Activated CD8-positive, alpha-beta memory T cell treated with anti-CD3 and anti-CD28 coated beads for 1 hour (primary cell): ENCODE data around the gene ZNF816.
"Not testable (repeated sequence)": the region's sequence is repeated elsewhere in the genome, so short reads cannot be mapped to it uniquely, and the experiment has no call there.

Source experiments
- DNase-seq, 2 donors: peaks; one replicate each; pipeline ENCODE4 v3.0.0-alpha.2; 2020; ENCODE audit warnings: low read depth in 1 of 2; ENCODE audit errors: extremely low read depth in 1 of 2

The ZNF816 gene

DNA sequence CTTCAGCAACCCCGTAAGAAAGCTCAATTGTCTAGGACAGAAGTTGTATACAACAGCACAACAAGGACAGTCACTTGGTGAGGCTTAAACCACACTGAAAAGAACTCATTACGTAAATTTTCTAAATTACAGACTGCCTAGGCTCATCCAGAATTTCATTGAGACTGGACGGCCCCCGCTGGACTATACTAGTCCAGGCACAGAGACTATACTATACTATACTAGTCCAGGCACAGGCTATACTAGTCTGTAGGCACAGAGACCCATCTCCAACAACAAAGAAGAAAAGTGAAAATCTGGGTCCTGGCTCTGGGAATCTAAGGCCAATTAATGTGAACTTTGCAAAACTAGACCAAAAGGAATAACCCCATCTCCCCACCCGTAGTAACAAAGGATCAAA lies 700 bp downstream of the ZNF816 start:
- no peak for DNase-seq

DNA sequence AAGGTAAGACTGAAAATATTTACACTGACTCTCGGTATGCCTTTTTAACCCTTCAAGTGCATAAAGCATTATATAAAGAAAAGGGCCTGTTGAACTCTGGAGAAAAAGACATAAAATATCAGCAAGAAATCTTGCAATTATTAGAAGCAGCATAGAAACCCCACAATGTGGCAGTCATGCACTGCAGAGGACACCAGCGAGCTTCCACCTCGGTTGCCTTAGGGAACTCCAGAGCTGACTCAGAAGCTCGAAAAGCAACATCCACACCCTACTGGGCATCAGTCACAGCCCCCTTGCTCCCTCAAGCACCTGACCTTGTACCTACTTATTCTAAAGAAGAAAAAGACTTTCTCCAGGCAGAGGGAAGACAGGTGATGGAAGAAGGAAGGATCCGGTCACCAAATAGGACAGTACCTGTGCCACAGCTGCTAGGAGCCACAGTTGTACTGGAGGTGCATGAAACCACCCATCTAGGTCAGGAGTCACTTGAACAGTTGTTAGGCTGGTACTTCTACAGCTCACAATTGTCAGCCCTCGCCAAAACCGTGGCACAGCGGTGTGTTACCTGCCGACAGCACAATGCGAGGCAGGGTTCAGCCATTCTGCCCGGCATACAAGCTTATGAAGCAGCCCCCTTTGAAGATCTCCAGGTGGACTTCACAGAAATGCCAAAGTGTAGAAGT lies 2.9 kb downstream of the ZNF816 start:
- DNase-seq, result no peak

DNA sequence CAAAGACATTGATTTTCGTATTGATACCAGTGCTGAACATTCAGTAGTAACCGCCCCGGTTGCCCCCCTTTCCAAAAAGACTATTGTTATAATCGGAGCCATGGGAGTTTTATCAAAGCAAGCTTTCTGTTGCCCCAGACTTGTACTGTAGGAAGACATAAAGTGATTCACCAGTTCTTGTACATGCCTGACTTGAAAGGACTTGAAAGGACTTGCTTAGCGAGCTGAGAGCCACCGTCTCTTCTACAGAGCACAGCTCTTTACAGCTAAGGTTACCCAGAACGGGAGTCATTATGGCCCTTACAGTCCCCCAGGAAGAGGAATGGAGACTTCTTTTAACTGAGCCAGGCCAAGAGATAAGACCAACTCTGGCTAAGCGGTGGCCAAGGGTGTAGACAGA lies 5.1 kb downstream of the ZNF816 start:
- DNase-seq, result no peak

DNA sequence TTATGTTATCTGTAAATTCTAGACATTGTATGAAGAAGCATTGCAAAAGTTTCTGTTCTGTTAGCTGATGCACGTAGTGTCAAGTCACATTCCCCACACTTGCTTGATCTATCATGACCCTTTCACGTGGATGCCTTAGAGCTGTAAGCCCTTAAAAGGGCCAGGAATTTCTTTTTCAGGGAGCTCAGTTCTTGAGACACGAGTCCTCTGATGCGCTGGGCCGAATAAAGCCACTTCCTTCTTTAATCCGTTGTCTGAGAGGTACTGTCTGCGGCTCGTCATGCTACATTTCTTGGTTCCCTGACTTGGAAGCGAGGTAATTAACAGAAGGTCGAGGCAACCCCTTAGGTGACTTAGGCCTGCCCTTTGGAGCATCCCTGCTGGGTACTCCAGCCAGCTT lies 5.8 kb downstream of the ZNF816 start:
- no peak for DNase-seq

DNA sequence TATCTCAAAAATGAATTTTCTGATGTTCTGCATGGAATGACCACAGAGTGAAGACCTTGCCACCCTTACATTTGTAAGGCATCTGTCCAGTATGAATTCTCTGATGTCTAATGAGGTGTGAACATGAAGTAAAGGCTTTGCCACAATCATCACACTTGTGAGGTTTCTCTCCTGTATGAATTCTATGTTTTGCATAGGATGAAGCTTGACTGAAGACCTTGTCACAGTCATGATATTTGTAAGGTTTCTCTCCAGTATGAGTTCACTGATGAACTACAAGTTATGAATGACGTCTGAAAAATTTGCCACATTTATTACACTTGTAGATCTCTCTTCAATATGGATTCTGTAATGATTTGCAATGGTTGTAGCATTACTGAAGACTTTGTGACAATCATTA lies 13.3 kb downstream of the ZNF816 start:
- DNase-seq, result no peak

DNA sequence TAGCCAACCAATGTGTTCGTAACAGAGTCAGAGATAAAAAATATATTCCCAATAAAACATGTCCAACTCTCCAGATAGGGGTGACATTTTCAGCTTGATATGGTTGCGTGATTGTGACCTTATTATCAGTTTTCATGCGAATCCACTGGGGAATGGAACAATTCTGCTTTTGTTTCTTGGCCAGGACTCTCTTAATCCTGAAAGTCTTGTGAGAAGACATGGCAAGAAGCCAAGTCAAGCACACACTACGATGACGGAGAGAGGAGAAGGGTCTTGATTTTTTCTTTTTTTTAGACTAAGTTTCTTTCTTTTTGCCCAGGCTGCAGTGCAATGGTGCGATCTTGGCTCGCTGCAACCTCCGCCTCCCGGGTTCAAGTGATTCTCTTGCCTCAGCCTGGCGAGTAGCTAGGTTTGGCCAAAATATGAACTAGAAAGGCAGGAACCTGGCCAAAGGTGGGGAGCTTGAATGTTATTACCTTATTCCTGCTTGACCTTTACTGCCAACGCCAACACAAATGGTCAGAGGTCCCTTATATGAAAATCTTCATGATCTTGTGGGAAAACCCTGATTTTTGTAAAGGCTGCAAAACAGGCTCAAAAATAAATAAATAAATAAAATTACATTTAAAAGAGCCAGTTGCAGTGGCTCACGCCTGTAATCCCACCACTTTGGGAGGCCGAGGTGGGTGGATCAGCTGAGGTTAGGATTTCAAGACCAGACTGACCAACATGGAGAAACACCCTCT lies 14.5 kb downstream of the ZNF816 start:
- DNase-seq, result no peak

DNA sequence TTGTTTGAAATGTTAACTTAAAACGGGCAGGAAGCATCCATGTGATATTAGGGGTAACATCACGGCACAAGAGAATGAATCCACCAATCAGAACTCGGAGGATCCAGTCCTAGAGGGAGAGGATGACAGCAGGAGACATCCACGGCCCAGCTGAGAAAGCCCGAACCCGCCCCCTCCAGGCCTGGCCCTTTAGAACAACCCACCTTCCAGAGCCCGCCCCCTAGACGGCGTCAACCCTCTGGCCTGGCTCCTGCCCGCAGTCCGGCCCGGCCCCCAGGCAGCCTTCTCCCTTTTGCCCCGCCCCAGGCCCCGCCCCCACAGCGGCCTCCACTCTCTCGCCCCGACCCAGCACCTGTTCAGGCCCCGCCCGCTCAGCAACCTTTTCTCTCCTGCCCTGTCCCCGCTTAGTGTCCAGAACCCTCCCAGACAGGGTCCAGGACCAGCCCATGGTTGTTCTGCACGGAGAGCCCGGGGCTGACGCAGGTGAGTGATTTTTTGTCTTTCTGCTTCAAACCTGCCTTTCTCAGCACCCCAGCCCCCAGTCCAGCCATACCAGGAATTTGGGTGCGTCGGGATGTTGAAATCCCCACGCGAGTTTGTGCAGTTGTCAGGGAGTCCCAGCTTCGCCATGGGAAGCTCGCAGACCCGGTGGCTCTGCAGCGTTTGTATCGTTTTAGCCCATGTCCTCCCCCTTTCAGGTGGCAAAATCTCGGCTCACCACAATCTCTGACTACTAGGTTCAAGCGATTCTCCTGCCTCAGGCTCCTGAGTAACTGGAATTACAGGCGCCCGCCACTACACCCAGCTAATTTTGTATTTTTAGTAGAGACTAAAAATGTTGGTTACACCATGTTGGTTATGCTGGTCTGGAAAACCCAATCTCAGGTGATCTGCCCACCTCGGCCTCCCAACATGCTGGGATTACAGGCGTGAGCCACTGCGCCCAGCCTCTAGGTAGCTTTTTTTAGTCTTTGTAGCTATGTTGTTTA lies 16.1 kb downstream of the ZNF816 start:
- no peak for DNase-seq

DNA sequence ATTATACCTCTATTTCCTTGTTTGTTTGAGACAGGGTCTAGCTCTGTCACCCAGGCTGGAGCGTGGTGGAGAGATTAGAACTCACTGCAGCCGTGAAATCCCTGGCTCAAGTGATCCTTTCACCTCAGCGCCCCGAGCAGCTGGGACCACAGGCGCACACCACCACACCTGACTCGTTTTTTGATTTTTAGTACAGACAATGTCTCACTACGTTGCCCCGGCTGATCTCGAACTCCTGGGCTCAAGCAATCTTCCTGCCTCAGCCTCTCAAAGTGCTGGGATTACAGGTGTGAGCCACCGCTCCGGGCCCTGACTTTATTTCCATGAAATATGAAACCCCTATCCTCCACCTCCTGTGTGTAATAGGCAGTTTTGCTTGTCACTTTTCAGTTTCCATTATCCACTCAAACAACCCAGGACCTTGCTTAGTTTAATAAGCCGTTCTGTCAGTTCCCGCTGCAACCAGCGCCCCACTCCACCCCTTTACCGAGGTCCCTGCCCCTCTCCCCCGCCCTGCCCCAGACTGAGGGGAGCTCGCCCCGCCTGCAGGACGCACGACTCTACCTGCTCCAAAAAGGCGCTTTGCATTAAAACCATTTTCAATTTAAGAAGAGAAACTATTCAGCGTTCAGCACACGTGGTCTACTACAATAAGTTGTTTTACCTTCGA lies 16.9 kb downstream of the ZNF816 start:
- DNase-seq, result no peak

DNA sequence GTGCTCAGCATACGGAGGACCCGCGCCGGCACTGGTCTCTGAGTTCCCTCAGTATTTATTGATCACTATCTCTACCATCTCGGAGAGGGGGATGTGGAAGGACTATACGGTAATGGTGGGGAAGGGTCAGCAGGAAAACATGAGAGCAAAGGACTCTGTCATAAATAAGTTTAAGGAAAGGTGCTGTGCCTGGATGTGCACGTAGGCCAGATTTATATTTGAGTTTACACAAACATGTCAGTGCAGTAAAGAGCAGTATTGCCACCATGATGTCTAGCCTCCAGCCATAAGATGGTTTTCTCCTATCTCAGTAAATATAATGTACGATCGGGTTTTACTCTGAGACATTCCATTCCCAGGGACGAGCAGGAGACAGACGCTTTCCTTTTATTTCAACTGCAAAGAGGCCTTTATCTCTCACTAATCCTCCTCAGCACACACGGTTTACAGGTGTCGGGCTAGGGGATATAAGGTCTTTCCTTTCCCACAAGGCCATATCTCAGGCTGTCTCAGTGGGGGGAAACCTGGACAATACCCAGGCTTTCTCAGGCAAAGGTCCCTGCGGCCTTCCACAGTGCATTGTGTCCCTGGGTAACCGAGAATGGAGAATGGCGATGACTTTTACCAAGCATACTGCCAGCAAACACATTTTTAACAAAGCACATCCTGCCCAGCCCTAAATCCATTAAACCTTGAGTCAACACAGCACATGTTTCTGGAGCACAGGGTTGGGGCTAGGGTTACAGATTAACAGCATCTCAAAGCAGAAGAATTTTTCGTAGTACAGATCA lies 17.8 kb downstream of the ZNF816 start:
- DNase-seq, result not testable (repeated sequence)

DNA sequence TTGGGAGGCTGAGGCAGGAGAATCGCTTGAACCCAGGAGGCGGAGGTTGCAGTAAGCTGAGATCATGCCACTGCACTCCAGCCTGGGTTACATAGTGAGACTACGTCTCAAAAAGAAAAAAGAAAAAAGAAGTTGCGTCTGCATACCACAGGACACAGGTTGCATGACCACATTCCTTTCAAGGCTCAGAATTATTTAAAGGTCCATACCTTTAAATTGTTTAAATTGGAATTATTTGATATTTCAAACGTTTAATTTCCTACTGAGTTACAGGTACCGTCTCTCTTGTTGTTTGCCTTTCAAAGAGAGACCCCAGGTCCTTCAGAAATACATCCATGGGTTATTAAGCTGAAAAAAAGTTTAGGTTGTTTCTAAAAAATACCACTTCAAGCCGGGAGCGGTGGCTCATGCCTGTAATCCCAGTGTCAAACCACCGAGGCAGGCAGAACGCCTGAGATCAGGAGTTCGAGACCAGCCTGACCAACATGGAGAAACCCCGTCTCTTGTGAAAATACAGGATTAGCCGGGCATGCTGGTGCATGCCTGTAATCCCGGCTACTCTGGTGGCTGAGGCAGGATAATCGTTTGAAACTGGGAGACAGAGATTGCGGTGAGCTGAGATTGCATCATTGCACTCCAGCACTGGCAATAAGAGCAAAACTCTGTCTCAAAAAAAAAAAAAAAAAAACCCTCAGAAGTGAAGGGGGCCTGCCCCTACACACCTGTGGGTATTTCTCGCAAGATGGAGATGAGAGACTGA lies 18.6 kb downstream of the ZNF816 start:
- no peak for DNase-seq

DNA sequence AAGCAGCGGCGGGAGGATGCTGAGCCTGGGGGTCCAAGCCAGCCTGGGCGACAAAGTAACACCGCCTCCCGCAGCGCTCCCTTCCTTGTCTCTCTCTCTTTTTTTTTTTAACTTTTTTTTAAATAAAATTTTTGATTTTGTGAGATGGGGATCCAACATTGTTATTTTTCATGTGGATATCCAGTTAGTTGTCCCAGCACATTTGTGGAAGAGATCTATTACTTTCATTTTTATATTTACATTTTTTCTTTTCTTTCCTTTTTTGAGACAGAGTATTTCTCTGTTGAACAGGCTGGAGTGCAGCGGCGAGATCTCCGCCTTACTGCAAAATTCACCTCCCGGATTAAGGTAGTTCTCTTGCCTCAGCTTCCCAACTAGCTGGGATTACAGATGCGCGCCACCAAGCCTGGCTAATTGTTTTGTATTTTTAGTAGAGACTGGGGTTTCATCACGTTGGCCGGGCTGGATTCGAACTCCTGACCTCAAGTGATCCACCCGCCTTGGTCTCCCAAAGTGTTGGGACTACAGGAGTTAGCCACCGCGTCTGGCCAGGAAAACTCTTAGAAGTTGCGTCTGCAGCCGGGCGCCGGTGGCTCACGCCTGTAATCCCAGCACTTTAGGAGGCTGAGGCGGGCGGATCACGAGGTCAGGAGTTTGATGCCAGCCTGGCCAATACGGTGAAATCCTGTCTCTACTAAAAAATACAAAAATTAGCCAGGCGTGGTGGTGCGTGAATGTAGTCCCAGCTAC lies 19.4 kb downstream of the ZNF816 start:
- no peak for DNase-seq

DNA sequence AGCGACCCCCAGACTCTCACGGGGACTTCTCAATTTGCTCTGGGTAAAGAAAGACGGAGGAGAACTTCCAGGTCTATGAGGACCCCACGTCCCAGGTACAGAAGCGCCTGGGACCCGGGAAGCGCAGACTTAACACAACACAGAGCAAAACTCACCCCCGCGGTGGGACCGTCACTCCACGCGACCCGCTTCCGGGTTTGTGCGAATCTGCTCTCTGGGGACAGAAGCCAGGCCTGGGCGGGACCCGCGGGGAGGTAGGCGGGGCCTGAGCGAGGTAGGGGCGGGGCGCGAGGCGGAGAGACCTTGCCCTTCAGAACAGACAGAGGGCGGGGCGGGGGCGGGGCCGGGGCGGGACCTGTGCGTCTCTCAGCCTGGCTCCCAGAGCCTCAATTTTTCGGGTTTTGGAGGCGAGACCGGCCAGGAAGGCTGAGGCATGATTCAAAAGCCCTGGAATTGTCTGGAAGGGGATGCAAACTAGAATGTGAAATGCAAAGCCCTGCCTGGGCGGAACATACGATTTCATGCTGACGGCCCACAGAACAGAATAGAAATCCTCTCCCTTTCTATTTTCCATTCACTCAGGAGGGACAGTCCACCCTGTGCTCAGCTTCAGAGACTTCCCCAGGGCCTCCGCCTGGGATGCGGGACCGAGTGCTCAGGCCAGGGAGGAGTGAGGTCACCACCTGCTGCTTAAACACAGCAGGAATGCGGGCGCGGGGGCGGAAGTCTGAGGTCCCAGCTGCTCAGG lies 20.1 kb downstream of the ZNF816 start:
- DNase-seq, result peak; percentile 86 to 92

DNA sequence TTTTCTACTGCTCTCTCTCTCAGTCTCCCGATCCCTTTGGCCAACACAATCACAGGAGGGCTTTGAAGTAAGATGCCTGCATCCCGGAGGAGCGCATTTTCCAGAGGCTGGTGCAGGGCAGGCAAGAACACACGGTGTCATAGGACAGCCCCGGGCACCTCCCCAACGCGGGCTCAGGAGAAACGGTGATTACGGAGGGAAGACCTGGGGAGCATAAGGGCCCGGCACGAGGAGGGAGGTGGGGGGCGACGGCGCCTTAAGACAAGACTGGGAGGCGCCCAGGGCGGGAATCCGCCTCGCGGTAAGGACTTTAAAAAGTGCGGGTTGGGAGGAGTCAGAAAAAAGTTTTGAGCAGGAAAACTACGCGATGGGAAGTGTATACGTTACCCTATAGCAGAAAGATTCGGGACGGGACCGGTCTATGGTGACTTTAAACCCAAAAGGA lies 20.7 kb downstream of the ZNF816 start:
- DNase-seq, result no peak

DNA sequence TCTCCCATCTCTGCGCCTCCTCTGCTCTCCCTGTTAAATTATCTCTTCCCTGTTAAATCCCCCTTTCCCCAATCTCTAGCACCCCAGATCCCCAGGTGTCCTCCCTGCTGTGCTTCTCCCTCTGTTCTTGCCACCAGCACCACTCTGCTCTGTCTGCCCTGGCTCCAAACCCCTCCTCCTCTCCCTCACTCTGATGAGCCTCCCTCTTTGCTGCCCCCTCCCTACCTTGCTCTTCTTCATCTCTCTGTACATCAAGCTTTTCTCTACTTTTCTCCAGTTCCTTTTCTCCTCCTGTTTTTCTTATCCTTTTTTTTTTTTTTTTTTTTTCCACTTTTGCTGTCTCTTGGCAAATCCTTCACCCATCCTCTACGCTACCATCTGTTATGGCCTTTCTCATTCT lies 21.2 kb downstream of the ZNF816 start:
- DNase-seq, result not testable (repeated sequence)

DNA sequence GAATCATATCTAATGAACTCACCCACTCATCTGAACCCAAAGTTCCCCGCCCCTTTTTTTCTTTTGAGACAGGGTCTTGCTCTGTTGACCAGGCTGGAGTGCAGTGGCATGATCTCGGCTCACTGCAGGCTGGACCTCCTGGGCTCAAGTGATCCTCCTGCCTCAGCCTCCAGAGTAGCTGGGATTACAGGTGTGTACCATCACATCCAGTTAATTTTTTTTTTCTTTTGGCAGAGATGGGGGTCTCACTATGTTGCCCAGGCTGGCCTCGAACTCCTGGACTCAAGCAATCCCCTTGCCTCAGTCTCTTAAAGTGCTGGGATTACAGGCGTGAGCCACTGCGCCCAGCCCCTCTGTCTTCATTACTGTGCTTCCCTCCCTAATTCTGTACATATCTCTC lies 21.8 kb downstream of the ZNF816 start:
- not testable (repeated sequence) for DNase-seq

DNA sequence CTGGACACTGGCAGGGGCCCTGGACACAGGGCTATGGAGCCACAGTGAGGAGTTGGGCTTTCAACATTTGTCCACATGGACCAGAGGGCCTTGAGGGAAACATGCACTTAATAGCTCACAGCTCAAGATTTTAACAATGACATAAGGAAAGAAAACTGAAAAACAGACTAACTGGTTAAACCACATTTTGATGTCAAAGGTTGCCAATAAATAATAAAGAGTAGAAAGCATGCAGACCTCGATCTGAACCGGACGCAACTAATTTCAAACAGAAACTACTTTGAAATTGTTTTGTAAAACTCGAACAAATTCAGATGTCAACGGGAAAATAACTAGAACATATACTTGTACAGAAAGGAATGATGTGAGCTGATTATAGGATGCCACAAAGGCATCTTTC lies 23.9 kb downstream of the ZNF816 start:
- no peak for DNase-seq

DNA sequence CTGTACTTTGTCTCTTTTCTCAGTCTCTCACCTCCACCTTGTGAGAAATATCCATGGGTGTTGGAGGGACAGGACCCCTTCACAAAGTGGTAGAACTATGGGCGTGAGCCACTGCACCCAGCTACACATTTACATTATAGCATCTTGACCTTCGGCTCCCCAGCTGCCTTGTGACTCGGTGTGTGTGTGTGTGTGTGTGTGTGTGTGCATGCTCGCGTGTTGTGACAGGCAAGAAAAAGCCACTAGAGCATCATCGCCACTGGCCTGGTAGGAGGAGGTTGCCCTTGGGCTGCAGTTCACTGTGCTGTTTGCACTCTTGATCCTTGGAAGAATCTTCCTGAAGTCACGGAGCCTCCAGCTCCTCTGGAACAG lies 25.7 kb downstream of the ZNF816 start:
- no peak for DNase-seq
